GM12892 (cell line): ENCODE data around the gene SLC22A5.

Source experiments
- POLR2A ChIP-seq: IDR thresholded peaks from 2 replicates; pipeline ENCODE4 v1.6.1; 2011; ENCODE audit warnings: low read depth, low read length, control low read depth
- POLR2AphosphoS5 ChIP-seq: IDR thresholded peaks from 2 replicates; pipeline ENCODE4 v1.6.1; 2011; ENCODE audit warnings: low read depth, low read length, control low read depth

GRCh38 chr5:132376694-132377641 is 7.5 kb downstream of the SLC22A5 start:
- TF ChIP-seq POLR2AphosphoS5: no peak
- TF ChIP-seq POLR2A: no peak
